GM21528 (cell line): ENCODE data around the gene ATXN7L3B.
"Not testable (repeated sequence)": the region's sequence is repeated elsewhere in the genome, so short reads cannot be mapped to it uniquely, and the experiment has no call there.

Experiments used
- ATAC-seq: cut with Tn5 transposase; IDR thresholded peaks from one replicate; pipeline ENCODE4 v1.9.1; 2021; ENCODE audit warnings: mild to moderate bottlenecking, moderate library complexity; ENCODE audit not compliant: unreplicated experiment, low FRiP score

ATXN7L3B gene

GRCh38 chr12:74537707-74538385 is at the start of gene ATXN7L3B:
TSS of gene ATXN7L3B (plus strand) at chr12:74537835. CDS start at chr12:74538113, 278 bp downstream.
- ATAC-seq: peak; percentile 98

- peak; percentile 59 for ATAC-seq
Measured at GRCh38 chr12:74488134-74488533, 49.5 kb upstream of the ATXN7L3B start.

- ATAC-seq: peak; percentile 30
Measured at GRCh38 chr12:74489543-74489942, 48.1 kb upstream of the ATXN7L3B start.

- ATAC-seq: peak; percentile 88
Measured at GRCh38 chr12:74490390-74491064, 47.1 kb upstream of the ATXN7L3B start.

GRCh38 chr12:74491374-74491773 is 46.3 kb upstream of the ATXN7L3B start:
- no peak for ATAC-seq

GRCh38 chr12:74499192-74499591 is 38.4 kb upstream of the ATXN7L3B start:
- no peak for ATAC-seq

- not testable (repeated sequence) for ATAC-seq
Measured at GRCh38 chr12:74508873-74509657, 28.6 kb upstream of the ATXN7L3B start.

- ATAC-seq: no peak
Measured at GRCh38 chr12:74509886-74510285, 27.7 kb upstream of the ATXN7L3B start.

GRCh38 chr12:74514098-74514872 is 23.4 kb upstream of the ATXN7L3B start:
- no peak for ATAC-seq

GRCh38 chr12:74515849-74516248 is 21.8 kb upstream of the ATXN7L3B start:
- ATAC-seq: no peak

GRCh38 chr12:74526535-74526934 is 11.1 kb upstream of the ATXN7L3B start:
- ATAC-seq: no peak

GRCh38 chr12:74527491-74527890 is 10.1 kb upstream of the ATXN7L3B start:
- no peak for ATAC-seq

- no peak for ATAC-seq
Measured at GRCh38 chr12:74530676-74531075, 7.0 kb upstream of the ATXN7L3B start.

- no peak for ATAC-seq
Measured at GRCh38 chr12:74535536-74535935, 2.1 kb upstream of the ATXN7L3B start.

GRCh38 chr12:74537126-74537706 is 419 bp upstream of the ATXN7L3B start:
- ATAC-seq: peak; percentile 68

GRCh38 chr12:74538491-74539258 is 1.0 kb downstream of the ATXN7L3B start:
- peak; percentile 33 for ATAC-seq

GRCh38 chr12:74539261-74539660 is 1.6 kb downstream of the ATXN7L3B start:
- ATAC-seq: no peak

- ATAC-seq: no peak
Measured at GRCh38 chr12:74539765-74540526, 2.3 kb downstream of the ATXN7L3B start.

- ATAC-seq: no peak
Measured at GRCh38 chr12:74541074-74541473, 3.4 kb downstream of the ATXN7L3B start.
